Activated gamma-delta T cell treated with anti-CD3 and anti-CD28 coated beads, Interleukin-2, amount 50 U/mL, for 16 hours (primary cell): ENCODE measurements around the gene CUL4B.
"Not testable (repeated sequence)": the region's sequence is repeated elsewhere in the genome, so short reads cannot be mapped to it uniquely, and the experiment has no call there.

Source experiments
- DNase-seq: peaks from one replicate; pipeline ENCODE4 v3.0.0-alpha.2; 2020; ENCODE audit warnings: low read depth

CUL4B gene

GRCh38 chrX:120522820-120523219 lies 37.9 kb downstream of the CUL4B start:
- DNase-seq, result no peak

GRCh38 chrX:120517936-120518335 lies 42.8 kb downstream of the CUL4B start:
- no peak for DNase-seq

GRCh38 chrX:120514236-120514635 lies 46.5 kb downstream of the CUL4B start:
- no peak for DNase-seq

GRCh38 chrX:120512627-120513026 lies 48.1 kb downstream of the CUL4B start:
- DNase-seq, result no peak

- DNase-seq, result no peak
Observed at GRCh38 chrX:120512222-120512621, 48.5 kb downstream of the CUL4B start.

GRCh38 chrX:120504569-120504968 lies 56.2 kb downstream of the CUL4B start:
- DNase-seq, result no peak

GRCh38 chrX:120499301-120500072 lies 61.3 kb downstream of the CUL4B start:
- no peak for DNase-seq

- DNase-seq, result not testable (repeated sequence)
Observed at GRCh38 chrX:120490119-120490518, 70.6 kb downstream of the CUL4B start.

GRCh38 chrX:120486786-120487185 lies 74.0 kb downstream of the CUL4B start:
- DNase-seq, result no peak

- peak; percentile 17 for DNase-seq
Observed at GRCh38 chrX:120485638-120486520, 74.9 kb downstream of the CUL4B start.

GRCh38 chrX:120485315-120485637 lies 75.5 kb downstream of the CUL4B start:
- DNase-seq, result no peak

GRCh38 chrX:120477453-120477852 lies 83.3 kb downstream of the CUL4B start:
- no peak for DNase-seq

- no peak for DNase-seq
Observed at GRCh38 chrX:120476714-120477113, 84.0 kb downstream of the CUL4B start.

GRCh38 chrX:120475447-120475846 lies 85.3 kb downstream of the CUL4B start:
- not testable (repeated sequence) for DNase-seq
